GM19324 (cell line): ENCODE measurements around the gene DNAH11.
"Not testable (repeated sequence)": the region's sequence is repeated elsewhere in the genome, so short reads cannot be mapped to it uniquely, and the experiment has no call there.

Source experiments
- ATAC-seq: cut with Tn5 transposase; IDR thresholded peaks from one replicate; pipeline ENCODE4 v1.9.1; 2021; ENCODE audit warnings: mild to moderate bottlenecking, moderate library complexity; ENCODE audit not compliant: unreplicated experiment, low FRiP score

DNAH11 gene

DNA sequence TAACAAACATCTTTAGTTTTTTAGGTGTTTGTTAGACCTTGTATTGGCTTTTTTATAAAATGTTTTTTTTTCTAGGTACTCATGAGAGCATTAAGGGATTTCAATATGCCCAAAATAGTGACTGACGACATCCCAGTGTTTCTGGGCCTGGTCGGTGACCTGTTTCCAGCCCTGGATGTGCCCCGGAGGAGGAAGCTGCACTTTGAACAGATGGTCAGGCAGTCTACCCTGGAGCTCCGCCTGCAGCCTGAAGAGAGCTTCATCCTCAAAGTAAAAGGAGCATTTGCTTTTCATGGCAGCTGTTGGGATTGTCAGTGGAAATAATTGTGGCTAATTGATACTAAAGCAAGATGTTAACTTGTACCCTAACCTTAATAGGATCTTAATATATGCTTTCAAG is 161.5 kb downstream of the DNAH11 start:
- ATAC-seq = no peak

DNA sequence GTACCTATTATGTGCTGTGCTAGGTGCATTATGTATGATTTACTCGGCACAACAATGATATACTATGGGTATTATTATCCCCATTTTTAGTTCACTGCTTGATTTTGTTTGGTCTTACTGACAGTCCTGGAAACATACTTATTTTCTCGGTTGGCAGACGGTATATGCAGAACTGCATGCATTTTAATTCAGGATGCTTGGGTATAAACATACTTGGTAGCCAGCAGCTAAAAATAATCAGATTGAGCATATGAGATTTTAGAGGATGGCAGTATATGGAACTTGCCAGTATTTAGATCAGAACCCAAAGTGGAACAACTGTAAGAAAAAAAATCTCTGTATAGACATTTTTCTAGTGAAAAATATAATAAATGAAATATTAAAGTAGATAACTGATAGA is 163.3 kb downstream of the DNAH11 start:
- ATAC-seq = no peak

DNA sequence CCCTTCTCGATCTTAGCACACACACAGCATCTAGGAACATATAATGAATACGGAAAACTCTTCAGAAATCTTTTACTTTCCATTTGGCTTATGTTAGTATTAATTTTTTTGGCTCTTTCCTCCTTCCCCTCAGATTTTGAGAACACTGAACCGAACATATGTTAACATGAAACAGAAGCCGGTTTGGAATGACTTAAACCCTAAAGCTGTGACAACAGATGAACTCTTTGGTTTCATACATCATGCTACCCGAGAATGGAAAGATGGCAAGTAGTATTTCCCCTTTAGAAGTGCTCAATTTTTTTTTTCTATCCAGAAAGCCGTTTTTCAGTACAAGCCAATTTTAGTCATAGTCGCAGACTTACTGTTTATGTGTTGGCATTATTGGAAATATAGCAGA is 164.7 kb downstream of the DNAH11 start:
- ATAC-seq = no peak

DNA sequence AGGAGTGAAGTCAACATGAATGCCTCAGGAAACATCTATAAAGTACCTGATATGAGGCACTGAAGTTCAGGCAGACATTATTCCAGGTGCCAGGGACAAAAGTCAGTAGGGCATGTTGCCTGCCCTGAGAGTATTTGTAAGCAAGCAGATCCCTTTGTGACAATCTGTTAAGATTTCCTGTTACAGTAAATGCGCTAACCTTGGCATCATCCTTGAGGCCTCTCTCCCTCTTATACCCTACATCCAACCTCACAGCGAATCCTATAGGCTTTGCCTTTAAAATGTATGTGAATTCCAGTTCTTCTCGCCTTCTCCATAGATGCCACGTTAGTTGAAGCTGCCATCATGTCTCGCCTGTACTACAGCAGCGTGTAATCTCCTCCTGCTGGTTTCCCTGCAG is 165.3 kb downstream of the DNAH11 start:
- ATAC-seq = no peak

DNA sequence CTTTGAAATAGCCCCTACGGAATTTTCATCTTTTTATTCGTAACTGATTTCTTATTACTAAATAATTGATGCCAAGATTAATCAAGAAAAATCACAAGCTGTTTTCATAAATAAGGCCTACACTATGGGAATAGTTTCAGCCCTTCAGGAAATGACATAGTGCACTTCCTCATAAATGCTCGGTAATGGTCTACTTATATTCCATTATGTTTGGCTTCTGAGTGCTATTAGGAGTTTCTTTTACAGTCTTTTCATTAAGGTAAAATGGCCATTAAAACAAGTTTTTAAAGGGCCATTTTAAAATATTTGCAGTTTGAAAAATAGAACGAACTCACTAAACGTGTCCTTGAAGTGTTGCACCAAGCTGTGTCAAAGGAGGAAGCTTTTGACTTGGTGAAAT is 174.5 kb downstream of the DNAH11 start:
- no peak for ATAC-seq

DNA sequence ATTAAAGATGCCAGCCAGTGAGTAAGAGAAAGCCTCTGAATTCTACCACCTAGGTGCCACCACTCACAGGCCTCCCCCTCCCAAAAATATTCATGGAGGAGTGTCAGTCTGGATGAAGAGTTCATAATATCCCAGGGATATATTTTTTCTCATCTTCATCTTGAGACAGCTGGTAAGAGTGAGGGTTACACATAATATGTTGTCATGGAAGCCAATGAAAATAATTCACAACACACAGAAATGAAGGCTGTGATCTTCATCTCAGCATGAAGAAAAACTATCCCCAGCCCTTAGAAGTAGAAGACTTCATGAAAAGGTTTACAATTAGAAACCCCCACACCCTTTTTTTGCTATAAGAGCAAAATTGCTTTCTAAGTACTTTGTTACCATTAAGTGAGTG is 175.6 kb downstream of the DNAH11 start:
- ATAC-seq = no peak

DNA sequence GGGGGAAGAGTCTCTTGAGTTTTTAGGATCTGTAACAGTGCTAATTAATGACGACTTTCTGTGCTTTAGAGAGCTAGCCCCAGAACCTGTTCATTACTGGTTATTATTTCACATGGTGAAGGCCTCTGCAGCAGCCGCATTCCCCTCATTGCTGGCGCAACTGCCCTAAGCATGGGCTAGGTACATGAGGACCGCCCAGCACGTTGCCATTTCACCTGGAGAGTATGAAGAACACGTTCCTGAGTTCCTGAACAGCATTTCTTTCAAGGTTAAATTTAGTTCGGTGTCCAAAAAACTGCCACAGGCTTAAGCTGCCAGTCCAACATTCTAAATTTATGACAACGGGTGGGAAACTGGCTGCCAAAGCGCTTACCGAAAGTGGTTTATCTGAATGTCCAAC is 177.0 kb downstream of the DNAH11 start:
- no peak for ATAC-seq

DNA sequence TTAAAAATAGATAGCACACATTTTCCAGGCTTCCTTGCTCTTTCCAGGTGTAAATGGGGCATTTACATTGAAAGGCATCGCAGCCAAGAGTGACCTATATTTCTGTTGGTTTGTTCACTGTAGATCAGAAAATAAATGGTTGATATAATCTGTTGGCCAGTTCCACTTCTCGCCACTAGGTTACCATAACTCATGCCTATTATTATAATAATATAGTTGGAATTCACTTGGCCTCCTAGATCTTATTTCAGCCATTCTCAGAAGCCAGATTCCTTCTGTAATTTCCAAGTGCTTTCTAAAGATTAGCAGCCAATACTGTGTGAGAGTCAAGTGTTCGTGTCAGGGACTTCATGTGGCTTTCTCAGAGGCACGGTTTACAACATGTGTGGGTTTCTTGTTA is 179.5 kb downstream of the DNAH11 start:
- ATAC-seq = no peak

DNA sequence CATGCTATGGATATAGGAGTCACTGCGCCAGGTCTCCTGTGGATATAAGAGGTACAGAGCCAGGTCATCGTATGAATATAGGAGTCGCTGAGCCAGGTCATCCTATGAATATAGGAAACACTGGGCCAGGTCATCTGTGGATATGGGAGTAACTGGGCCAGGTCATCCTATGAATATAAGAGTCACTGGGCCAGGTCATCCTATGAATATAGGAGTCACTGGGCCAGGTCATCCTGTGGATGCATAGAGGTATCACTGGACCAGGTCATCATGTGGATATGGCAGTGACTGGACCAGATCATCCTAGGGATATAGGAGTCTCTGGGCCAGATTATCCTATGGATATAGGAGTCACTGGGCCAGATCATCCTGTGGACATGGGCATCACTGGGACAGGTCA is 181.7 kb downstream of the DNAH11 start:
- no peak for ATAC-seq

DNA sequence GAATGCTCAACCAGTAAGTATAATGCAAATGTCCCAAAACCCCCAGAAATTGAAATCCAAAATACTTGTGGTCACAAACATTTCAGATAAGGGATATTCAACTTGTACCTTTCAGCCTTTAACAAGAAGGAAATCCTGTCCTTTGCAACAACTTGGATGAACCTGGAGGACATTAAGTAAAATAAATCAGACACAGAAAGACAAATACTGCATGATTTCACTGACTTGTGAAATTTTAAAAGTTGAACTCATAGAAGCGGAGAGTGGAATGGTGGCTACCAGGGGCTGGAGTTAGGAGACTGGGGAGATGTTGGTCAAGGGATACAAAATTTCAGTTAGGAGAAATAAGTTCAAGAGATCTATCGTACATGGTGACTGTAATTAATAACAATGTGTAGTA is 187.6 kb downstream of the DNAH11 start:
- no peak for ATAC-seq

DNA sequence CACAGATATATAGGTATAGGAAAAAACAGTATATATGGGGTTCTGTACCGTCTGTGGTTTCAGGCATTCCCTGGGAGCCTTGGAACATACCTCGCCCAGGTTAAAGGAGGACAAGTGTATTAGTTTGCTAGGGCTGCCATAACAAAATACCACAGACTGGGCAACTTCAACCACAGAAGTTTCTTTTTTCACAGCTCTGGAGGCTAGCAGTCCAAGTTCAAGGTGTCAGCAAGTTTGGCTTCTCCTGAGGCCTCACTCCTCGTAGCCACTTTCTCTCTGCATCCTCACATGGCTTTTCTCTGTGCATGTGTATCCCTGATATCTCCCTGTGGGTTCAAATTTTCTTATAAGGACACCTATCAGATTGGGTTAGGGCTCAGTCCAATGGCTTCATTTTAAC is 189.1 kb downstream of the DNAH11 start:
- ATAC-seq = no peak

DNA sequence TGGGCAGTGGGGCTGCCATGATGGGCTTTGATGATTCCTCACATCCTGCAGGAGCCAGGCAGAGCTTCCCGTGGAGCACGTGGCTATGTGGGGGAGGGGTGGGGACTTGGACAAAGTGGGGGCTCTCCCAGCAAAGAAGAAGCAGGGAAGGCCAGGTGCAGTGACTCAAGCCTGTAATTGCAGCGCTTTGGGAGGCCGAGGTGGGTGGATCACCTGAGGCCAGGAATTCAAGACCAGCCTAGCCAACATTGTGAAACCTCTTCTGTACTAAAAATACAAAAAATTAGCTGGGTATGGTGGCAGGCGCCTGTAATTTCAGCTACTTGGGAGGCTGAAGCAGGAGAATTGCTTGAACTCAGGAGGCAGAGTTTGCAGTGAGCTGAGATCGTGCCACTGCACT is 190.1 kb downstream of the DNAH11 start:
- ATAC-seq = not testable (repeated sequence)

DNA sequence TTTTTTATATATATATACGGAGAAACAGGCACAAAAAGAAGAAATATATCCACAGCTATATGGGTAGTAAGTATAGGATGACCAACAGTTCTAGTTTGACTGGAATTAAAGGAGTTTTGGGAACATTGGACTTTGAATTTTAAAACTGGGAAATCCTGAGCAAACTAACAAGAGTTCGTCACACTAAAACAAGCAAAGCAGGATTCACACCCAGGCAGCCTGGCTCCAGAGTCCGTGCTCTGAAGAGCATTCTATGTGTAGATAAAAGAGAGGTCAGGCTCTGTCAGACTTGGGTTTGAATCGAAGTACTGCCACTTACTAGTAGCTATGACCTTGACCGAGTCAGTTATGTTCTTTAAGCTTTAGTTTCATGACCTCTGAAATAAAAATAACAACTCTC is 191.0 kb downstream of the DNAH11 start:
- no peak for ATAC-seq

DNA sequence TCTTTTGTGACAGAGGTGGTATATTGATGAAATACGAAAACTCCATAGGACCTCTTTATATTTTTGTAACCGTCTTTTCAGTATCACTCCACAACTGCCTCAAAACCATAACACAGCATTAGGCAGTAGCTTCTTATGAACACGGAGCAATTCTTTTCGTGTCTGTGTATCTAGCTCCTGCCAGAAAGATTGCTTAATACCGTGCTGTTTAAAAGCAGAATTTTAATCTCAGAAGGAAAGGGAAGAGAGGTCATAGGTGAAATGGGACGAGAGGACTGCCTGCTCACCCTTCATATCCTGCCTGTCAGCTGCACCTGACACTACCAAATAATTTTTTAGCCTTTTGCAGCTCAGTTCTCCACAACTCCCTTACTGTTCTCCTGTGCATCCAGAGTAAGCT is 200.7 kb downstream of the DNAH11 start:
- ATAC-seq = no peak

DNA sequence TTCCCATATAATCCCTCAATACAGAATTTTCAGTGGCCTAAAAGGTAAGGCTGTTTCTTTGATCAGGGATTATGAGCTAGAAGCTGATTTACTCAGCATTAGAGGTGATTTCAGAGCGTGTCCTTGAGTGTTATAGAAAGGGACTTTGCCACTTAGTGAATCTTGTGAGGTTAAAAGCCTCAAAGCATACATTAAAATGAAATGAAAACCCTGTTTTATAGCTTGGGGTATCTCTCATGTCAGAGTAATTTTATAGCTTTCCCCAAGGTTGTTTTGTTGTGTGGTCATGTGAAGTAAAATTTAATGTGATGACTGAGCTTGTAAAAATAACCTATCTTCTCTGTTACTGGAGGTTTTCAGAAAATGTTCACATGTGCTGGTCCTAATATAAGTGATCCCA is 204.1 kb downstream of the DNAH11 start:
- no peak for ATAC-seq

DNA sequence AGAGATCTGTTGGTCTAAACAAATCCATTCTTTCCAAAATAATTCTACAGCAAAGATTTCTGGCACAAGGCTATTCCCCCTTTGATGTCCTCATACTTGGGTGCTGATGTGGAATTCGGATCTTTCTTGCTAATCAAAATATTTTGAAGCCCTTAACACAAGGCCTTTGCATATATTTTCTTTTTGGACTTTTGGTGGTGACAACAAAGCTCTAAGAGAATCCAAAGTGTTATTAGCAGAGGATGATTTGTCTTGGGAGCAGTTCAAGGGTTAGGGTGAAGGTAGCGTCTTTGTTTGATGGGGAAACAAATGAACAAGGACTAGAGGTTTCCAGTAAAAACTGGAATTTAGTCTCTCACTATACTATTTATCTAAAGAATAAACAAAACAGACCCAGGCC is 205.0 kb downstream of the DNAH11 start:
- no peak for ATAC-seq

DNA sequence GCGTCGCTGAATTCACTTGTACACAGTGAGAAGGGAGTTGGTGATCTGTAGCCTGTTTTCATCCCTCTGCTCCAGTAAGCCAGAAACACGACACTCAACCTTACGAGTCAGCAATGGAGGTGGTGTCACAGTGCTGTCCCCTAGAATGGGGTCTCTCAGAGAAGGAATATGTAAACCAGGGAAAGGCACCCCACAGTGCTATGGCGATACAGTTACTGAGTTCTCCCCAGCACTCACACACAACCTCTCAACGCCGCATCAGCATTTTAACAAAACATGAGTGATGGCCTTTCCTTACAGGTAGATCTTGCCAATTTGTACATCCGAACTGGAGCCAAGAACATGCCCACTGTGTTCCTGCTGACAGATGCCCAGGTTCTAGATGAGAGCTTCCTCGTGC is 206.5 kb downstream of the DNAH11 start:
- ATAC-seq = no peak

DNA sequence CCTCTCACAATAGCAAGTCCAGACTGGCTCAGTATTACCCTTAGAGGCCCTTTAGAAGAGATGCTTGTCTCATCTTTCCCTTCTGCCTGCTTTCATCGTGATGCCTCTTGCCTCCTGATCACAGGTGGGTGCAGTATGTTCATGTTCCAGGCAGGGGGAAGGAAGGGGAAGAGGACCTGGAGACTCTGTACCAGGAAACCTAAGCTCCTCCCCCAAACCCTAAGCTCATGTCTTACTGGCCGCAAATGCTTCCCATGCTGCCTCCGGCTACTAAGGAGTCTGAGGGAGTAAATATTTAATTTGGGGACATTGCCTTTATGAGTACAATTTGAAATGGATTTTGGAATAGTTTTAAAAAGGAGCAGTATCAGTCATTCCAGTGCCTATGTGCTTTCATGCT is 210.2 kb downstream of the DNAH11 start:
- ATAC-seq = no peak

DNA sequence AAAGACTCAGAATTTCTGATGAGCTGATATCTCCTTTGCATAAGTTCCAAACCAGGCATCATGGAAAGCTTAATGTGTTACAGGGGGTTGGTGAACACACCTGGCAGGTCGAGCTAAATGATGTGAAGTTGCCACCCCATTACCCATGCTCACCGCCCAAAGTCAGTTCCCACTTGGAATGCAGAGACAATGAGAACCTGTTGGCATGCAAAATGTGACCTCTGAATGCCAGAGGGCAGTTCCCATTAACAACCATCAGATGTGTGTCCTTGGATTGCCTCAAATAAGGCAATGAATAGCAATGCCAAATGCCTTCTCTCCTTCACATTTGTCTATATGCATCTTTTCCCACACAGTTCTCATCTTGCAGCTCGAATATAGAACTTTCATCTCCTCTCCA is 212.1 kb downstream of the DNAH11 start:
- no peak for ATAC-seq

DNA sequence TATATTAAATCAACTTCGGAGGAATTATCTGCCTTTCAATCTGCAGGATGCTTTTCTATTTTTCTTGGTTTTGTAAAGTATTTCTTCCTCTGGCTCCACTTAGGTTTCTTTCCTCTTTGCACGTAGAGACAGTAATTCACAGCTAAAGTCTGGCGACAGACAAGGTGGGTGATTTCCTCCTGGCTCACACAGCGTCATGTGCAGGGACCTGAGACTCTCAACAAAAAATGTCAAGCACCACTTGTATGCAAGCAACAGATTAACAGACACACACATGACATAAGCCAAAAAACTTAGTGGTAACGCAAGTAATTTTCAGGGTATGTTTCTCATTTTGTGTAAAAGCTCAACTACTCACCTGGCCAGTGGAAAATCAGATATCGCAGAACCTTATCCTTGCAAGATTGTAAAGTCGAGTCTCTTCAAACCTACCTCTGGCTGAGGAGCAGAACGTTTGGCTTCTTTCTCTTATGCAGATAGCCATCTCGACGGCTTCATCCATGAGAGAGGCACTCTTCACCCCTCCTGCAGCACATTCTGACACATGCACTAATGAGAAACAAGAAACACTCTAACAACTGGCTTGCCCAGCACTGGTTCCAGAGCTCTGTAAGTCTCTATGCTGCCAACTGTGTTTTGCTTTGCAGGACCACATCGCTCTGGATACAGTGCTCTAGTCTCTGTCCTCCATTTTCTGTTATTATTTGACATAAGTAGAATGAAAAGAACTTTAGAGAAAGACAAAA is 214.9 kb downstream of the DNAH11 start:
- ATAC-seq = no peak

DNA sequence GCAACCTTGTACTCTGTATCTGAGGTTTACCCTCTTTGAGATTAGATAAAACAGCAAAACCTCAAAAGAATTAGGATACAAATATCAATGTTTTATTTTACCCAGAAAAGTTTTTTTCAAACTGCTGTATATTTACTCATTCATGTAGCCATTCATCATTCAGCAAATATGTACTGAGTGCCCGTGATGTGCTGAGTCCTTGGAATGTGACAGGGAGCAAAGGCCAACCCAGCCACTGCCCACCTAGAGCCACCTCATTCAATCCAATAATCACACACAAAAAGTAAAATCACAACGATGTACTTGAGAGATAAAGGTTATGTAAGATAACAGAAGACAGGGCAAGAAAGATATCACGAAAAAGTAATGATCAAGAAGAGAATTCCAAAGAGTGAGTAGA is 215.4 kb downstream of the DNAH11 start:
- no peak for ATAC-seq

DNA sequence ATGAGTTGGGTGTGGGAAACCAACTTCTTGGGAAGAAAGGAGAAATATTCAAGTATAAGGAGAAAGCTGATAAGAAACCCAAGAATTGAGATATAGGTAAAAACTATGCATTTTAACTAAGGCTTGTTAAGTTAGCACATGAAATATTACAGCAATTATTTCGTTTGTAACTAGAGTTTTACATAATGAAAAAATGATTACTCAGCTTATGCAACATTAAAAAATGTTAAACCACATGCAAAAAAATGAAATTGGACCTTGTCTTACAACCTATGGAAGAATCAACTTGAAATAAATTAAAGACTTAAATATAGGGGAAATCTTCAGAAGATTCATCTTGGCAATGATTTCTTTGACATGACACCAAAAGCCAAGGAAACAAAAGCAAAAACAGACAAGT is 219.6 kb downstream of the DNAH11 start:
- no peak for ATAC-seq

DNA sequence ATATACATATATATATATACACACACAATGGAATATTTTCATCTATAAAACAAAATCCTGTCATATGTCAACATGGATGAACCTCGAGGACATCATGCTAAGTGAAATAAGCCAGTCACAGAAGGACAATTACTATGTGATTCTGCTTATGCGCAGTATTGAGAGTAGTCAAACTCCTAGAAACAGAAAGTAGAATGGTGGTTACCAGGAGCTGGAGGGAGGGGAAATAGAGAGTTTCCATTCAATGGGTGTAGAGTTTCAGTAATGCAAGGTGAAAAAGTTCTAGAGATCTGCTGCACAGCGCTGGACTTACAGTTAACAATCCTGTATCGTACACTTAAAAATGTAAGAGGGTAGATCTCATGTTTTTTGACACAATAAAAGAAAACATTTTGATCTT is 221.0 kb downstream of the DNAH11 start:
- no peak for ATAC-seq
